Epithelial cell of esophagus (primary cell): ENCODE results near the gene PTPN14.

Experiments used
- DNase-seq: peaks from one replicate; pipeline ENCODE4 v3.0.0; 2010; ENCODE audit warnings: low read depth
- H3K4me3 ChIP-seq: 2 replicates; pipeline ENCODE4 v1.5.1; 2011; ENCODE audit warnings: mild to moderate bottlenecking, low read length, control low read depth
- CTCF ChIP-seq: IDR thresholded peaks from 2 replicates; pipeline ENCODE4 v1.5.1; 2011; ENCODE audit warnings: low read depth, mild to moderate bottlenecking, low read length, control low read depth, inconsistent platforms; ENCODE audit not compliant: insufficient read depth; ENCODE audit errors: missing control alignments

PTPN14 gene

GRCh38 chr1:214362188-214362882 is 189.1 kb downstream of the PTPN14 start:
- no peak for TF ChIP-seq CTCF
- no peak overlapping the region for H3K4me3 ChIP-seq
- no peak for DNase-seq

- no peak overlapping the region for H3K4me3 ChIP-seq
- no peak for DNase-seq
- TF ChIP-seq CTCF, result no peak
These were observed 189.8 kb downstream of the PTPN14 start for GRCh38 chr1:214361636-214362035.

GRCh38 chr1:214360525-214361164 is 190.8 kb downstream of the PTPN14 start:
- TF ChIP-seq CTCF, result no peak

GRCh38 chr1:214360116-214360515 is 191.3 kb downstream of the PTPN14 start:
- no peak for DNase-seq
- H3K4me3 ChIP-seq, result no peak overlapping the region
- no peak for TF ChIP-seq CTCF

More at GRCh38 chr1:214360525-214361164, 190.8 kb downstream of the PTPN14 start:
- H3K4me3 ChIP-seq, result no peak overlapping the region
- DNase-seq, result no peak

- DNase-seq, result no peak
- TF ChIP-seq CTCF, result no peak
These were observed 196.8 kb downstream of the PTPN14 start for GRCh38 chr1:214354440-214355148.

GRCh38 chr1:214352838-214353237 is 198.6 kb downstream of the PTPN14 start:
- DNase-seq, result no peak
- H3K4me3 ChIP-seq, result no peak overlapping the region

More at GRCh38 chr1:214354440-214355148, 196.8 kb downstream of the PTPN14 start:
- H3K4me3 ChIP-seq, result no peak overlapping the region

More at GRCh38 chr1:214352838-214353237, 198.6 kb downstream of the PTPN14 start:
- TF ChIP-seq CTCF, result no peak
